GM12892 (cell line): Measurements from ENCODE around the gene RFX6.

Experiments
- POLR2A ChIP-seq: IDR thresholded peaks from 2 replicates; pipeline ENCODE4 v1.6.1; 2011; ENCODE audit warnings: low read depth, low read length, control low read depth
- POLR2AphosphoS5 ChIP-seq: IDR thresholded peaks from 2 replicates; pipeline ENCODE4 v1.6.1; 2011; ENCODE audit warnings: low read depth, low read length, control low read depth
- TAF1 ChIP-seq: IDR thresholded peaks from 2 replicates; pipeline ENCODE4 v1.6.1; 2011; ENCODE audit warnings: low read depth, mild to moderate bottlenecking, control low read depth, low read length, borderline replicate concordance

GRCh38 chr6:116973976-116974375 is 96.9 kb downstream of the RFX6 start:
- no peak for TF ChIP-seq POLR2A
- no peak for TF ChIP-seq POLR2AphosphoS5
- no peak for TF ChIP-seq TAF1
